Measurements from ENCODE around the gene BTBD7.
A peak's percentile ranks its signal among the peaks of the same experiment; 100 is the strongest.

Gene BTBD7

DNA sequence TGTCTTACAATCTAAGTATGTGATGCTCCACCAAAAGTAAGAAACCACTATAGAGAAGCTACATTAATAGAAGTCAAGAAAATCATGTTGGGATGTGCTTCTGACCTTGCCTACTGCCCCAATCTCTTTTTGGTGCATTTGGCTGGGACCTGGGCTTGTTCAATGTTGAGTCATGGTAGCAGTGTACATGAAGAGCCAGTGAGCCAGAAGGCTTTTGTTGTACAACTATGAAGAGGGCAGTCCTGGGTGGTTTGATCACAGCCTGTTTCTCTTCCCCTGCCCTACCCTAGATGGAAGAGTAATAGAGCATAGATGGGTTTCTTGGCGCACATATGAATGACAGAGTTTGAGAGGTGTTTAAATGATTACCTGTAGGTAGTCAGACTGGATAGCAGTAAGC lies 69.4 kb downstream of the BTBD7 start:
- DNase-seq (ENCODE audit: low read depth in 2 of 2): peak in 1 of 2 donors; percentile 60
- no peak for TF ChIP-seq CTCF (IDR thresholded peaks at IDR 0.05; ENCODE audit: low read depth, low read length)

DNA sequence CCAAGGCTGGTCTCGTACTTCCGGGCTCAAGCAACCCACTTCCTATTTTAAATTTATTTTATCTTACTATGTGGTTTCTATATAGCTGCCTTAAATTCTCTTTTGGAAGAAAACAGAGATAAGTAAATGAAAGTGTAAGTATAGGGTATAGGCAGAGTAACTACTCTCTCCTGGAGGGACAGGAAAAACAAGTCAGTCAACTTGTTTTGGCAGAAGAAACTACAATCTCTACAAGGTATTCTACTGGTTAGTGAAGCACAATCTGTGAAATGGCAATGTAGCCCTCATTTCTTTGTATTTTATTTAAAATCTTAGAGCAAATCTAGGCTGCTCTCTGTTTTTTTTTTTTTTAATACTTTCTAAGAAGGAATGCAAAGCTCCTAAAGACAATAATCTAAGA lies 70.4 kb downstream of the BTBD7 start:
- TF ChIP-seq CTCF (IDR thresholded peaks at IDR 0.05; ENCODE audit: low read depth, low read length): no peak
- no peak overlapping the region for H3K4me3 ChIP-seq (replicated peaks in 1 of 2; ENCODE audit: low read depth in 2 of 2, low read length in 2 of 2)
- no peak for DNase-seq (ENCODE audit: low read depth in 2 of 2)

More for the DNA sequence above, 69.4 kb downstream of the BTBD7 start:
- H3K4me3 ChIP-seq (replicated peaks in 1 of 2; ENCODE audit: low read depth in 2 of 2, low read length in 2 of 2): no peak overlapping the region

DNA sequence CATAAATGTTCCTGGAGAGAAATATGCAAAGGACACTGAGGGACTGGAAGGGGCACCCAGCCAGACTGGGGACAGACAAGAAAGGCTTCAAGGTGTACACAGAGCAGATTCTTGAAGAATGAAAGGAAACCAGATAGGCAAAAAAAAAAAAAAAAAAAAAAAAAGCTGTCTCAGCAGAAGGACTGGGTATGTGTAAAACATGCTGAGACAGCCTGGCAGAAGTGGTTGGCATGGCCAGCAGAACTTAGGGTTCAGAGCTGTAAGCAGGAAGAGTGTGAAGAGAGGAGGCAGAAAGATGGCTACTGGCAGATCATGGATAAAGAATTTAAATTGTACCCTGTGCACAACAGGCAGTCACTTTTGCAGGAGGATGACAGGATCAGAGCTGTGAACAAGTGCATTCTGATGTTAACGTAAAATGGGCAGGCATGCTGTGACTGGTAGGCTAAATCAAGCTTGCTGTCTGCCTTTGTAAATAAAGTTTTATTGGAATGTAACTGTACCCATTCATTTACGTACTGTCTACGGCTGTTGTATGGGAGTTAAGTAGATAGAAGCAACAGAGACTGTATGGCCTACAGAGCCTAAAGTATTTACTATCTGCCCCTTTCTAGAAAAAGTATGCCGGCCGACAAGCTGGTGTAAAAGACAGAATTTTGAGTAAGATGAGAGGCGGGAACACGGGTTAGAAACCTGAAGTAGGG lies 83.6 kb downstream of the BTBD7 start:
- DNase-seq (ENCODE audit: low read depth in 2 of 2): no peak
- no peak for TF ChIP-seq CTCF (IDR thresholded peaks at IDR 0.05; ENCODE audit: low read depth, low read length)
- no peak overlapping the region for H3K4me3 ChIP-seq (replicated peaks in 1 of 2; ENCODE audit: low read depth in 2 of 2, low read length in 2 of 2)

GRCh38 chr14:93246534-93246933 lies 86.3 kb downstream of the BTBD7 start:
- no peak for DNase-seq (ENCODE audit: low read depth in 2 of 2)
- H3K4me3 ChIP-seq (replicated peaks in 1 of 2; ENCODE audit: low read depth in 2 of 2, low read length in 2 of 2): no peak overlapping the region
- no peak for TF ChIP-seq CTCF (IDR thresholded peaks at IDR 0.05; ENCODE audit: low read depth, low read length)

DNA sequence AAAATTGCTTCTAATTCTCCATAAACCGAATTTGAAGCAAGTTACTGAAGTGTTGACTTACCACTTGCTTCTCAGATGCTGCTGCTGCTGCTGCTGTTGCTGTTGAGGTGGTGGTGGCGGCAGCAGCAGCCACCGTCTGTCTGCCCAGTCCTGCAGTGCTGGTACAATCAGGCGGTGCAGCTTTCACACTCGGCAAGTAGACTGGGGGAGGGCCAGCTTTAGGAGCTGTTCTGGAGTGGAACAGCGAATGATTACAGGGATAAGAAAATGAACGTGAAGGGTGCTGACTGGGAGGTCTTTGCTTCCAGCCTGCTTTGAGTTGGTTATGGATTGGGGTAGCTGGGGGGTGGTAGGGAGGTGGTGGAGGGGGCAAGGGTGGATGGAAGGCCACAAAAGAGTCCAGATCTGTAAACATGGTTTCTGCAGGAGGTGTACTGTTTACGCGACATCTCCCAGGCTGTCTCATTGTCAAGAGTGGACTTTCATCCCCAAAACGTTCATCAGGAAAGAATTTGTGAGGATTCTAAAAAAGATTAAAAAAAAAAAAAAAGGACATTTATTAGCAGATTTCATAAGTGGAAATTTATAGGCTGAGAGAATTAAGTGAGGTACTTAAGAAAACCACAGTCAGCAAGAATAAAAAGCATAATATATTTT lies 86.9 kb downstream of the BTBD7 start:
- no peak for TF ChIP-seq CTCF (IDR thresholded peaks at IDR 0.05; ENCODE audit: low read depth, low read length)
- H3K4me3 ChIP-seq (replicated peaks in 1 of 2; ENCODE audit: low read depth in 2 of 2, low read length in 2 of 2): no peak overlapping the region
- no peak for DNase-seq (ENCODE audit: low read depth in 2 of 2)

DNA sequence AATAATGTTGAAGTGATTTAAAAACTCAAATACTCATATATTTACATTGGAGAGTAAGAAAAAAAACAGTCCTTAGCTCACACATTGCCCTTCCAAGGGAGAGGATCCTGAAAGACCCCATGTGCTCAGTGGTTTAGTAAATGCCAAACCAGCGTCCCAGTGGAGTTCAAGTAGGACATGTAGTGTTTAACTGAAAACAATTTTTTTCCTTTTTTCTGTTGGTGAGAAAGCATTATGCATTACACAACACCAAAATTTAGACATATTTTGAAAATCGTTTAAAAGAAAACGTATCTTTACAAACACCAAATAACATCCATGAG lies 92.2 kb downstream of the BTBD7 start:
- TF ChIP-seq CTCF (IDR thresholded peaks at IDR 0.05; ENCODE audit: low read depth, low read length): no peak
- peak in 1 of 2 donors; percentile 65 for DNase-seq (ENCODE audit: low read depth in 2 of 2)
- no peak overlapping the region for H3K4me3 ChIP-seq (replicated peaks in 1 of 2; ENCODE audit: low read depth in 2 of 2, low read length in 2 of 2)

Data from cardiac fibroblast (primary cell).